Measurements from ENCODE around the gene IQCN.

Gene IQCN

GRCh38 chr19:18252370-18252717 is 21.9 kb downstream of the IQCN start:
- no peak for DNase-seq (ENCODE audit: low spot score)
- TF ChIP-seq CTCF (IDR thresholded peaks at IDR 0.05; ENCODE audit: extremely low read depth, insufficient read depth, missing control alignments): no peak
- in situ Hi-C loops (cut with MboI; ENCODE audit: low pct_unique_long_range_greater_than_20kb, low sequenced_read_pairs, unreplicated experiment): loop anchor here (10.0 kb wide), 1 partner anchor 48 kb away; the partner anchor contains the start of gene RAB3A

GRCh38 chr19:18251587-18252369 is 22.5 kb downstream of the IQCN start:
- peak; percentile 94 for DNase-seq (ENCODE audit: low spot score)
- TF ChIP-seq CTCF (IDR thresholded peaks at IDR 0.05; ENCODE audit: extremely low read depth, insufficient read depth, missing control alignments): peak; percentile 84
- in situ Hi-C loops (cut with MboI; ENCODE audit: low pct_unique_long_range_greater_than_20kb, low sequenced_read_pairs, unreplicated experiment): loop anchor here (10.0 kb wide), 1 partner anchor 47 kb away; the partner anchor contains the start of gene RAB3A

GRCh38 chr19:18249834-18250233 is 24.4 kb downstream of the IQCN start:
- DNase-seq (ENCODE audit: low spot score): no peak
- in situ Hi-C loops (cut with MboI; ENCODE audit: low pct_unique_long_range_greater_than_20kb, low sequenced_read_pairs, unreplicated experiment): loop anchor here (10.0 kb wide), 1 partner anchor 45 kb away; the partner anchor contains the start of gene RAB3A
- TF ChIP-seq CTCF (IDR thresholded peaks at IDR 0.05; ENCODE audit: extremely low read depth, insufficient read depth, missing control alignments): no peak

- in situ Hi-C loops (cut with MboI; ENCODE audit: low pct_unique_long_range_greater_than_20kb, low sequenced_read_pairs, unreplicated experiment): no loop called here
- no peak for TF ChIP-seq CTCF (IDR thresholded peaks at IDR 0.05; ENCODE audit: extremely low read depth, insufficient read depth, missing control alignments)
- DNase-seq (ENCODE audit: low spot score): no peak
Measured at GRCh38 chr19:18245297-18245696, 29.0 kb downstream of the IQCN start.

GRCh38 chr19:18239303-18239702 is 34.9 kb downstream of the IQCN start:
- in situ Hi-C loops (cut with MboI; ENCODE audit: low pct_unique_long_range_greater_than_20kb, low sequenced_read_pairs, unreplicated experiment): no loop called here
- no peak for DNase-seq (ENCODE audit: low spot score)
- no peak for TF ChIP-seq CTCF (IDR thresholded peaks at IDR 0.05; ENCODE audit: extremely low read depth, insufficient read depth, missing control alignments)

- TF ChIP-seq CTCF (IDR thresholded peaks at IDR 0.05; ENCODE audit: extremely low read depth, insufficient read depth, missing control alignments): no peak
- DNase-seq (ENCODE audit: low spot score): no peak
- in situ Hi-C loops (cut with MboI; ENCODE audit: low pct_unique_long_range_greater_than_20kb, low sequenced_read_pairs, unreplicated experiment): no loop called here
Measured at GRCh38 chr19:18234194-18234593, 40.1 kb downstream of the IQCN start.

All from GM13977 (cell line).